SKM-1 treated with dmso at 0.1 percent for 144 hours (cell line): ENCODE results near the gene RRP36.
"Not testable (repeated sequence)": the region's sequence is repeated elsewhere in the genome, so short reads cannot be mapped to it uniquely, and the experiment has no call there.

Source experiments
- DNase-seq: peaks from one replicate; lab custom pipeline; 2025; ENCODE audit not compliant: unreplicated experiment; lab: John Stamatoyannopoulos, UW

Gene RRP36, protein sequence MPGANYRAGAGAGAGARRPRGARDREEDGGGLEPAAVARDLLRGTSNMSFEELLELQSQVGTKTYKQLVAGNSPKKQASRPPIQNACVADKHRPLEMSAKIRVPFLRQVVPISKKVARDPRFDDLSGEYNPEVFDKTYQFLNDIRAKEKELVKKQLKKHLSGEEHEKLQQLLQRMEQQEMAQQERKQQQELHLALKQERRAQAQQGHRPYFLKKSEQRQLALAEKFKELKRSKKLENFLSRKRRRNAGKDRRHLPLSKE

DNA sequence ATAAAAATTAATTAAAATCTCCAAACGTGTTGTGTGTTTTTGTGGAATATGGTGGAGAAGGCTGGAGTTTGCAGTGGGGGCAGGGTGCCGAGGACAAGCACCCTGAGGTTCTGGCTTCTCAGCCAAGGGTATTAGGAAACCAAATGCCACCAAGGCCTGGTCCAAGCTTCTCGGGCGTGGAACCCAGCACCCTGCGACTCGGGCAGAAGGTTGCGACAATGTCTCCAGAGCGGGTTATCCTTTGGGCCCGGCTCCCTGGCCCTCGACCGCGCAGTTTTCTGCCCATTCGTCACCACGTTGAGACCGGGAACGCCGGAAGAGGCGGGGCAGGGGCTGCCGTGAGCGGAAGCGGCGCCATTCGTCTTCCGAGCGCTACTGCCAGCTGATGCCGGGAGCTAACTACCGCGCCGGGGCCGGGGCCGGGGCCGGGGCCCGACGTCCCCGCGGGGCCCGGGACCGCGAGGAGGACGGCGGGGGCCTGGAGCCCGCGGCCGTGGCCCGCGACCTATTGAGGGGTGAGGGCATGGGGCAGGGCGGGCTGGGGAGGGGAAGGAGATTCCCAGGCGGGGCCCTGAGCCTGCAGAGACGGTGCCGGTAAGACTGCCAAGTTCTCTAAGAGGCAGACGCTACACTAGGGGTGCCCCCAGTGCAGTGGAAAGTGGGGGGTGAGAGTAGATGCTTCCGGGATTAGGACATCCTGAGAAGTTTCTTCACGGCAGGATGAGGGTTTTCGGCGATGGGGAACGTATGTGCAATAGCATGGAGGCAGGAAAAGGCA is at the start of gene RRP36:
Gene RRP36 (plus strand): TSS at position 354 of the 778 bp plus-strand sequence. CDS start 32 bp downstream, at position 386.
- DNase-seq = peak; percentile 47

DNA sequence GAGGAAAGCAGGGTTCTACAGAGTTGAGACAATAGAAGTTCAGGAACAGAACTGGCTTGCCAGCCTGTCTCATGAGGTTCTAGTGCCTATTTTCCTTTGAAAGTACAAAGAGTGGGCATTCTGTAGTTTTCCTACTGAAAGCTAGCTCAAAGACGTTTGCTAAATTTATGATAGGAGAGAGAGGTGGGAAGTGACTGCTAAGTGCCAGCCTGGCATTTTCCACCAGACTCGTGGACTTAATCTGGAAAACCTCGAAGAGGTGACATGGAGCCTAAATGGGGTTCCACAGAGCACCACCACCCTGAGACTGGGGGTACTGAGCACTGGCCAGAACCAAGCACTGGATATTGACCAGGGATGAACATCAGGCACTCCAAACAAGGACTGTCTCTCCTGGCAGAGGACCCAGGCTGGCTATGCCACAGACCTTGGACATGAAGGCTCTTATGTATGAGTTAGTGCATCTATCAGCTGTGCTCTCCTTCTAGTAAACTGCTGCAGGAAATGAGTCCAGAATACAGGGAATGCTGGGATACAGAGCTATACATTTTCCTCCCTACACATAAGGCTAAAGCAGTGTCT is 49.6 kb upstream of the RRP36 start:
- DNase-seq = no peak

- DNase-seq = no peak
Observed at GRCh38 chr6:42973926-42974325, 47.5 kb upstream of the RRP36 start.

DNA sequence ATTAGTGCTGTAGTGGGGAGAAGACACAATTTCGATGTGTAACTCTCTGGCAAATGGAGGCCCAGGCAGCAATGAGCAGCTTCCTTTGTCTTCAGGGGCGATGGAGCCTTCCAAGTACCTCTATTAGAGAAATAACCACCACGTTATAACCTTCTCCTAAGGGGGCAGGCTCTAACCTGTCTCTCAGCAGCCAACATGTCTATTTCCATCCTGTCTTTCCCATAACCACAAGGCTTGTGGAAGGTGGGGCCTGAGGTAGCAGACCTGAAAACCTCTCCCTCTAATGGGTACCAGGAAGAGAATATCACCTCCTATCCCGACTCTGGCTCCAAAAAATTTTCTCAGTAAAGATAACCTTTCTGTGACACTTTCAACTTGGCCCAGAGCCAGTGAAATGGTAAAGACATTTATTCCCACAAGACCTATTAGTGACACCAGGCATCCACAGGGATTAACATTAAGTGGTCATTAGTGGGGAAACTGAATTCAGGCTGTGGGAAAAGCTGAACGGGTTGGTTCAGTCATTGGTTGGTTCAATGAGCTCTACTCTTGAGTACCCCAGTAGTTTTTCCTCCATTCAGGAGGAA is 46.4 kb upstream of the RRP36 start:
- DNase-seq = no peak

DNA sequence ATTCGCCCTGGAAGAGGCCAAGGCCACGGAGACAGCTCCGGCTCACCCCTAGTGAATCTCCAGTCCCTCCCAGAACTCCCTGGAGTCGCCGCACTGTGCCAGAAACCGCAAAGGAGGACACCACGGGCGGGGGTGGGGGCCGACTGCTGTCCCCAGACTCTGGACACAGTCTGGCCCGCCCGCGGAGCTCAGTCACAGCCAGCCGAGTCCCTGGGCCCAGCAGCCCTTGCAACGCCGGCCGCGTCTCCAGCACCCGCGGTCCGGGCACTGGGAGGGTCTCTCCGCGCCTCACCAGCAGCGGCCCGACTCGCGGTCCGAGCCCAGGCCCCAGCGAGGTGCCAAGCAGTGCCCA is 43.0 kb upstream of the RRP36 start:
- no peak for DNase-seq

DNA sequence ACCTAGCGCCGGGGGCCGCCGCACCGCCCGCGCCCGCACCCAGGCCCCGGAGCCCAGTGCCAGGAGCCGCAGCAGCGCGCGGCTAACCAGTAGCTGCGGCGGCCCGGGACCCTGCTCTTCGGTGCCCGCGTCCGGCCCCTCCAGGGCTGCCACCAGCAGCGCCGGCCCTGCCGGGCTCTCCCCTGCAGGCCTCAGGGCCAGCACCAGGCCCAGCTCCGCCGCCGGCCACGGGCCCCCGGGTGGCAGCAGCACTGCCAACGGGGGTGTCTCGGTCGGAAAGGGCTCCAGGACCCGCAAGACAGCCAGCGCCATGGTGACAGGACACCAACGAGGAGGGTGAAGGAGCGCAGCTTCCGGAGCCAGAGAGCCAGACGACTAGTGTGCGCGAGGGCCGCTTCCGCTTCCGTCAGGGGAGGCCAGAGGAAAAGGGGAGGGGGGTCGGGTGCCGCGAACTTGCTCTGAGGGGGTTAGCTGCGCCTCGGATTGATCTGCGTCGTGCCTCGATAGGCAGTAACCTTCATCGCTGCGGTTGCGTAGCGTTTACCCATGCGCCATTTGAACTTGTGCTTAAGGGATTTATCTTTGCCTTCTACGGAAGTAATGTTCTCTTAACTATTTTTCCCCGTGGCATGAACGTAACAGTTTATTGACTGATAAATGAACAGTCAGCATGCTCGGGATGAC is 42.4 kb upstream of the RRP36 start, which contains the start of gene PEX6:
Gene PEX6 (minus strand): TSS at position 343 of the 684 bp plus-strand sequence. CDS start 31 bp downstream, at position 312.
- DNase-seq = peak; percentile 91

DNA sequence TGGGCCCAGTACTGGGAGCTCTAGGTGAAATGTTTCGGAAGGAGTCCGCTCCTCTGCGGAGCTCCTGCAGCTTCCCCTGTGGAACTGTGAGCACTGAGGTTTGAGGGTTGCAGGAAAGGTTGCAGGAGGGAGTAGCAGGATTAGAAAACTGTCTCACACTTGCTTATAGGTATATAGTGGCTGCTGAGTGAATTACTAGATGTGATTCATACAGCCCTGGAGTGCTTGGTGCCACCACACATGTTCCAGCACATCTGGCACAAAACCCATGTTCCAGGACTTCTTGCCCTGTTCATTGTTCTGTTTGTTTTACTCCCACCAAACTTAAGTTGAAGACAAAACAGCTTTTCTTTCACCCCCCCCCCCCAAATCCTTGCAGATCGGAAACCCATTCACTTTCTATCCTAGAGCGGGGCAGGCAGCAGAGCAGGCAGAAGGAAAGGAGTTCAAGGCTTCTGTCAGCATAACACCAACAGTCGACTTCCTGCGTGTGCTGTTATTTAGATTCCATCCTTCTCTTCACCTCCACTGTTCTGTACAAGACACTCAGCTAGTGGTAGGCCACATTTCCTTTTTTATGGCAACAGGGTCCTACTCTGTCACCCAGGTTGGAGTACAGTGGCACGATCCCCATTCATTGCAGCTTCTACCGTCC is 41.8 kb upstream of the RRP36 start:
- no peak for DNase-seq

DNA sequence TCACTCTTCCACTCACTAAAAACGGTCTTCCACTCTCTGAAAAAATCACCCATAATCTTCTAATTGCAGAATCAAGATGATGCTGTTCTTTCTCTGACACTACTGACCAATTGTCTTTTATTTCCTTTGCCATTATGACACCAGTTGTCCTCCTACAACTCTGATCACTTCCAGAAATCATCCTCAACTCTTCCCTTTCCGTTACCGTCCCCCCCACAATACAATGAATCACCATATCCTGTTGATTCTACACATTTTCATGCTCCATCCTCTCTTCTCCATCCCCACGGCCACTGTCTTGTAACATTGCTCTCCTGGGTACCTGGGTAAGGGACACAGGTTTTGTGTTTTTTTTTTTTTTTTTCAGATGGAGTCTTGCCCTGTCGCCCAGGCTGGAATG is 39.6 kb upstream of the RRP36 start:
- DNase-seq = no peak

DNA sequence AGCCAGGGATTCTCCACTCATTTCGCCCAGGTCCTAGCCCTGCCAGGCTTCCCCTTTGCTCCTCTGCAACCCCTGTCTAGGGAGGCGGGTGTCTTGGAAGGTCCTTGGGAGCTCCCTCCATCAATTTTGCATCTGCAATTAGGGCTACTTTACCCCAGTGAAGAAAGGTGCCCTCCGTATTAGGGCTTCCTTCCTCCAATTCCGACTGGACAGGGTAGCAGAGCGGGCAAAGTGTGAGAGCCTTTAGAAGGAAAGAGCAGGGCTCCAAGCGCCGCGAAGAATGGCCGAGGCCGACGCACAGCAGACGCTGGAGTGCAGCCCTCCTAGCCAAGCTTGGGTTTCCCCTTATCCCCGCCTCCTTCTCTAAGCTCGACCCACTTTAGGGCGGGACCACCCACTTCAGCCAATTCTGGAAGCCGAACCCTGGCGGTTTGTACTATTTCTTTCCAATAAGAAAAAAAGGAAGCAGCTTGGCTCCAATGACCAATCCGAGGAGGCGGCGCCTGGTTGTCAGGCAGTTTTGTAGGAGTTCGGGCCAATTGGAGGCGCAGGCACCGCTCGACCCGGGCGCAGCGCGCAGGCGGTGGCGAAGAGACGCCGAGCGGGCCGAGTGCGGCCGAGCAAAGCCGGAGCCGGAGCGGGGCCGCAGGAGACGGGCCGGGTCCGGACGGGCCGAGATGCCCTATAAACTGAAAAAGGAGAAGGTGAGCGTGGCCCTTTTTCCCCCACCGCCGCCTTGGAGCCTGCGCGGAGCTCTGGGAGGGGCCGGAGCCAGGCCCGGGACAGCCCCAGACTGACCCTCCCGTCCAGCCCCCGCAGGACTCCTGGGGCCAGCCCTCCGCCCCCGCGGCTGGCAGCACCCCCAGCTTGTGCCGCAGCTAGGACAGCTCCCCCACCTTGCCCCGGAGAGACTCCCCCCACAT is 37.2 kb upstream of the RRP36 start, which contains the start of gene PPP2R5D:
Gene PPP2R5D (plus strand): TSS at position 570 of the 923 bp plus-strand sequence. CDS start 108 bp downstream, at position 678.
- DNase-seq = peak; percentile 100

DNA sequence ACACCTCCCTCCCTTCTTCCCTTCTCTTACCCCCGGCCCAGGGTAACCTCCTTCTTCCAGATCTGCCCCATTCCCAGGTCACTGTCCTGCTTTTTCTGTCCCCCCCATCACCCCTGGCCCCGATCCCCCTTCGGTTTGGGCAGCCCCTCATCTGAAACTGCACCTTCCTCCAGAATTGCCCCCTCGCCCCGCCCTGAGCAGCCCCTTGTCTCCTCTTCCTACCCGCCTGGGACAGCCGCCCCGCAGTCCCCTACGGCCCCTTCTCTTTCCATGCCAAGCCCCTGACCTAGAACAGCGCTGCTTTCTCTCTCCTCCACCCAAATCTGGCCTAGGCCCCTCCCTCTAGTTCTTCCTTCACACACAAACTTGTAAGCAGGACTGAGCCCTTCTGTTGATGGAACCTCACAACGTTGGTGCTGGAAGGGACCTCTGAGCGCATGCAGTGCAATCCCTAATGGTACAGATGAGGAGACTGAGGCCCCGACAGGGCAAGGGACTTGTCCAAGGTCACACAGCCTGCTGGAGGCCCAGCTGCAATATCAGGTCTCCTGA is 36.4 kb upstream of the RRP36 start:
- DNase-seq = no peak

GRCh38 chr6:42987533-42988451 is 33.6 kb upstream of the RRP36 start:
- no peak for DNase-seq

DNA sequence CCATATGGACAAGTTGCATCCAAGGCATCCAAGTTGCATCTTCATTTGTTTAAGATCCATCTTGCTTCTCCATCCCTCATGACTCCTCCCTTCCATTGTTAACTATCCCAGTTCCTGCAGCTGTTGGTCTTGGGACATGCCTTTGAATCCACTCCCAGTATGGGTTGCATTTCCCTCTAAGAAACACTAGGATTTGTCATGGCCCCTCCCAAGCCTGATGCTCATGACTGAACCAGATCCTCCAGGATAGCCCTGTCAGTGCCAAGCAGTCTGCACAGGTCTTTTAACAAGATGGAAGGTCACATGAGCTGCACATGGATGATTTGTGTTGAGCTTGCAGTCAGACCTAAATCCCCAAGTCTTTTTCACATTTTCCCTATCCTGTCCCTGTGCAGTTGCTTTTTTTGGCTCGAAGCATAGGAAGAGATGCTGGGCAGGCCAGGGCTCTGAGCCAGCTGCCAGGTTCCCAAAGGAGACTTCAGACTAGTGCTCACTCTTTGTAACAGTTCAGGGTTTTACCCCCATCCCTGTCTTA is 32.9 kb upstream of the RRP36 start:
- no peak for DNase-seq

DNA sequence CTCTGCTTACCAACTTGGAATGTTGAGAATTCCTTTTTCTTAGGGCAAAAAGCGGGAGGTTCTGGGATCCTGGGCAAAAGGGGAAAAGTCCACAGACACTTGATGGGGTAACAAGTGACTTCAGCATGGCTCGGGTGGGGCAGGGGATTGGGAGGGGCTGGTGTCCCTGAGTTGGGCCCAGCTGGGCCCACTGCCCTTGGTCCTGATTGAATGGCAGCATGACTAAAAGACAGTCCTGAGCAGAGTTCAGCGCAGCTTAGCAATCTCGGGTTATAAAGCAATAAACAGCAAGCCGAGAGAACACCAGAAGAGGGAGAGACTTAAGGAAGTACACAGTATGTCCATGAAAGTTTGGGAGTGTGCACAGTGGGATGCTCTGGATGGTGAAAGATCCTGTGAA is 31.5 kb upstream of the RRP36 start:
- DNase-seq = no peak

DNA sequence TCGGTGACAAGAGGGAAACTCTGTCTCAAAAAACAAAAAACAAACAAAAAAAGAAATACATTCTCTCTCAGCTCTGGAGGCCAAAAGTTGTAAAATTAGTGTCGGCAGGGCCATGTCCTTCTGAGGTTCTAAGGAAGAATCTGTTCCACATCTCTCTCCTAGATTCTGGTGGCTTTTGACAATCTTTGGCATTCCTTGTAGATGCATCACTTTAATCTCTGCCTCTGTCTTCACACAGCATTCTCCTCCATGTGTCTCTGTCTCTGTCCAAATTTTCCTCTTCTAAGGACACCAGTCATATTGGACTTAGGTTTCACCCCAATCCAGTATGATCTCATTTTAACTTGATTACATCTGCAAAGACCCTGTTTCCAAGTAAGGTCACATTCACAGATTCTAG is 28.0 kb upstream of the RRP36 start:
- DNase-seq = no peak

- DNase-seq = no peak
Observed at GRCh38 chr6:42996513-42996912, 24.9 kb upstream of the RRP36 start.

DNA sequence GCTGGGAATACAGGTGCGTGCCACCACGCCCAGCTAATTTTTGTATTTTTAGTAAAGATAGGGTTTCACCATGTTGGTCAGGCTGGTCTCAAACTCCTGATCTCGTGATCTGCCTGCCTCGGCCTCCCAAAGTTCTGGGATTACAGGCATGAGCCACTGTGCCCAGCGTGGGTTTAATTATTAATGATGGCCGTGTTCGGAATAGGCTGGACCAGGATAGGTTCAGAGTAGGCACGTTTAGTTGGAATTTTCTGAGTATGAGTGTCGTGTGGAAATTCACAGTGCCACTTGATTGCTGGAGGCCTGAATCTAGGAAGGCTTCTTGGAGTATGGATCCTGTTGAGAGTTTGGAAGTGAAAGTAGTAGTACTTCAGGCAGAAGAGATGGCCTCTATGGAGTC is 23.2 kb upstream of the RRP36 start:
- not testable (repeated sequence) for DNase-seq

DNA sequence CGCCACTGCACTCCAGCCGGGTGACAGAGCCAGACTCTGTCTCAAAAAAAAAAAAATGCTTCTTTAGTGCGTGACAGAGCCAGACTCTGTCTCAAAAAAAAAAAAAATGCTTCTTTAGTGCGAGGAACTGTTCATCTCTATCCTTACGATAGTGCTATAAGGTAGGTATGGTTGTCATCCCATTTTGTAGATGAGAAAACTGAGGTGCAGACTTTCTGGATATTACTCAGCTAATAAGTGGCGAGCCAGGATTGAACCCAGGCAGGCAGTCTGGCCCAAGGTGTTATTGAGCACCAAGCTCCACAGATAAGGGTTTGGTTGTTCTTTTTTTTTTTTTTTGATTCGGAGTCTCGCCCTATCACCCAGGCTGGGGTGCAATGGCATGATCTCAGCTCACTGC is 19.6 kb upstream of the RRP36 start:
- no peak for DNase-seq

DNA sequence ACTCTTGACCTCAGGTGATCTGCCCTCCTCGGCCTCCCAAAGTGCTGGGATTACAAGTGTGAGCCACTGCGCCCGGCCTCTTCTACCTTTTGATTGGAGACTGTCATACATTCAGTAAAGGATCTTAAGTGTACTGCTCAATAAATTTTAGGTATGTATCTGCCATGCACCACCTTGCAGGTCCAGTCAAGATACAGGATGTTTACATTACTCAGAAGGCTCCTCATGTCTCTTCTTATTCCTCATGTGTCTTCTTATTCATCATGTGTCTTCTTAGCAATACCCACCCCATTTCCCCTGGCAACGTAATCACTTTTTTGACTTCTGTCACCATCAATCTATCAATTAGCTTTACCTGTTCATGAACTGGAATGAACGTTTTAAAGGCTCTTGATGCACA is 15.6 kb upstream of the RRP36 start:
- DNase-seq = no peak
